Stomach (tissue), 4 donors: ENCODE results near the gene THAP12.

Experiments
- CTCF ChIP-seq, 7 experiments: fragments of 450-650 bp in 4 of 7; fragments of 200-600 bp in 3 of 7; sonication (generic) in 3 of 7; IDR thresholded peaks; one replicate each; pipeline ENCODE4 v1.5.1; 2016 to 2019; ENCODE audit warnings: antibody characterized with exemption in 7 of 7, control low read depth in 2 of 7, mild to moderate bottlenecking in 1 of 7
- EP300 ChIP-seq: sonication (generic); formaldehyde crosslinking; IDR thresholded peaks from one replicate; pipeline ENCODE4 v1.6.1; 2017; ENCODE audit warnings: antibody characterized with exemption
- POLR2A ChIP-seq, 4 donors: fragments of 450-650 bp; IDR thresholded peaks; one replicate each; pipeline ENCODE4 v1.6.1; 2016; ENCODE audit warnings: antibody characterized with exemption in 4 of 4, control low read depth in 2 of 4, mild to moderate bottlenecking in 1 of 4, moderate library complexity in 1 of 4
- POLR2AphosphoS5 ChIP-seq, 3 donors: sonication (generic); formaldehyde crosslinking; IDR thresholded peaks; one replicate each; pipeline ENCODE4 v1.6.1; 2016; ENCODE audit warnings: antibody characterized with exemption in 3 of 3

- TF ChIP-seq CTCF (IDR thresholded peaks at IDR 0.05) (no peak), EP300 (no peak), POLR2A (IDR thresholded peaks at IDR 0.05) (no peak), POLR2AphosphoS5 (IDR thresholded peaks at IDR 0.05) (no peak)
These were observed 64.2 kb downstream of the THAP12 start for GRCh38 chr11:76316726-76317125.
